Activated CD4-positive, alpha-beta T cell treated with anti-CD3 and anti-CD28 coated beads for 36 hours (primary cell): ENCODE data around the gene METTL8. TPM values are rescaled to one million over a fixed set of nuclear protein-coding genes. Genes with fewer than 3 reads are reported as not detected.

Experiments
- total RNA-seq, 2 experiments: library from RNA; stranded (reverse); gene quantifications; one replicate each; pipeline ENCODE4 v1.2.3, GENCODE V29; 2021

The METTL8 gene
- total RNA-seq, 2 experiments from 2014 or later, result 39.5 to 47.9 TPM

Other genes with a start within 250 kb of the METTL8 start
- gene DCAF17, start 236 bp upstream of the METTL8 start, total RNA-seq, result 10 to 100 TPM; 18.3 TPM
- 1 to 10 TPM in 1 of 2 experiments, under 1 TPM in 1; 0.74 to 1.4 TPM for gene CYBRD1, start 88.5 kb upstream of the METTL8 start, total RNA-seq